T1000 (cell line): ENCODE measurements around the gene SENP1.

Experiments used
- DNase-seq: peaks from one replicate; lab custom pipeline; 2025; ENCODE audit warnings: mixed read lengths; lab: John Stamatoyannopoulos, UW

Gene SENP1

GRCh38 chr12:48067250-48067938 lies 38.5 kb downstream of the SENP1 start:
- DNase-seq, result no peak

GRCh38 chr12:48065041-48065440 lies 40.8 kb downstream of the SENP1 start:
- DNase-seq, result no peak

- DNase-seq, result no peak
Measured at GRCh38 chr12:48063530-48063929, 42.3 kb downstream of the SENP1 start.

- DNase-seq, result no peak
Measured at GRCh38 chr12:48061938-48062719, 43.8 kb downstream of the SENP1 start.

GRCh38 chr12:48060474-48060873 lies 45.4 kb downstream of the SENP1 start:
- DNase-seq, result no peak

GRCh38 chr12:48058771-48059170 lies 47.1 kb downstream of the SENP1 start:
- no peak for DNase-seq

- DNase-seq, result no peak
Measured at GRCh38 chr12:48054955-48055821, 50.7 kb downstream of the SENP1 start.

- no peak for DNase-seq
Measured at GRCh38 chr12:48053883-48054282, 52.0 kb downstream of the SENP1 start.

- DNase-seq, result no peak
Measured at GRCh38 chr12:48053122-48053521, 52.8 kb downstream of the SENP1 start.

- no peak for DNase-seq
Measured at GRCh38 chr12:48051681-48052080, 54.2 kb downstream of the SENP1 start.

- DNase-seq, result no peak
Measured at GRCh38 chr12:48050174-48050573, 55.7 kb downstream of the SENP1 start.

- no peak for DNase-seq
Measured at GRCh38 chr12:48045965-48046518, 59.8 kb downstream of the SENP1 start.

GRCh38 chr12:48045061-48045846 lies 60.6 kb downstream of the SENP1 start:
- no peak for DNase-seq

GRCh38 chr12:48044396-48044795 lies 61.5 kb downstream of the SENP1 start:
- DNase-seq, result no peak

GRCh38 chr12:48043771-48044170 lies 62.1 kb downstream of the SENP1 start:
- DNase-seq, result no peak

GRCh38 chr12:48041591-48042423 lies 64.1 kb downstream of the SENP1 start:
- no peak for DNase-seq

- no peak for DNase-seq
Measured at GRCh38 chr12:48040354-48040753, 65.5 kb downstream of the SENP1 start.

GRCh38 chr12:48039151-48039550 lies 66.7 kb downstream of the SENP1 start:
- DNase-seq, result no peak

GRCh38 chr12:48038085-48038484 lies 67.8 kb downstream of the SENP1 start:
- no peak for DNase-seq

- no peak for DNase-seq
Measured at GRCh38 chr12:48037267-48037915, 68.5 kb downstream of the SENP1 start.
